ENCODE data around the gene KLHDC1. TPM values are rescaled to one million over a fixed set of nuclear protein-coding genes. Genes with fewer than 3 reads are reported as not detected.
"Not testable (repeated sequence)": the region's sequence is repeated elsewhere in the genome, so short reads cannot be mapped to it uniquely, and the experiment has no call there.

The KLHDC1 gene, protein sequence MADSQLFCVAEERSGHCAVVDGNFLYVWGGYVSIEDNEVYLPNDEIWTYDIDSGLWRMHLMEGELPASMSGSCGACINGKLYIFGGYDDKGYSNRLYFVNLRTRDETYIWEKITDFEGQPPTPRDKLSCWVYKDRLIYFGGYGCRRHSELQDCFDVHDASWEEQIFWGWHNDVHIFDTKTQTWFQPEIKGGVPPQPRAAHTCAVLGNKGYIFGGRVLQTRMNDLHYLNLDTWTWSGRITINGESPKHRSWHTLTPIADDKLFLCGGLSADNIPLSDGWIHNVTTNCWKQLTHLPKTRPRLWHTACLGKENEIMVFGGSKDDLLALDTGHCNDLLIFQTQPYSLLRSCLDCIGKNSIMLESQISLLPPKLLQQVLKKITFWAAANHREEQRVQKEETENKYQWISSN
- total RNA-seq (1 to 10 TPM; 2.0 to 2.7 TPM), polyA plus RNA-seq (1.6 TPM)

DNA sequence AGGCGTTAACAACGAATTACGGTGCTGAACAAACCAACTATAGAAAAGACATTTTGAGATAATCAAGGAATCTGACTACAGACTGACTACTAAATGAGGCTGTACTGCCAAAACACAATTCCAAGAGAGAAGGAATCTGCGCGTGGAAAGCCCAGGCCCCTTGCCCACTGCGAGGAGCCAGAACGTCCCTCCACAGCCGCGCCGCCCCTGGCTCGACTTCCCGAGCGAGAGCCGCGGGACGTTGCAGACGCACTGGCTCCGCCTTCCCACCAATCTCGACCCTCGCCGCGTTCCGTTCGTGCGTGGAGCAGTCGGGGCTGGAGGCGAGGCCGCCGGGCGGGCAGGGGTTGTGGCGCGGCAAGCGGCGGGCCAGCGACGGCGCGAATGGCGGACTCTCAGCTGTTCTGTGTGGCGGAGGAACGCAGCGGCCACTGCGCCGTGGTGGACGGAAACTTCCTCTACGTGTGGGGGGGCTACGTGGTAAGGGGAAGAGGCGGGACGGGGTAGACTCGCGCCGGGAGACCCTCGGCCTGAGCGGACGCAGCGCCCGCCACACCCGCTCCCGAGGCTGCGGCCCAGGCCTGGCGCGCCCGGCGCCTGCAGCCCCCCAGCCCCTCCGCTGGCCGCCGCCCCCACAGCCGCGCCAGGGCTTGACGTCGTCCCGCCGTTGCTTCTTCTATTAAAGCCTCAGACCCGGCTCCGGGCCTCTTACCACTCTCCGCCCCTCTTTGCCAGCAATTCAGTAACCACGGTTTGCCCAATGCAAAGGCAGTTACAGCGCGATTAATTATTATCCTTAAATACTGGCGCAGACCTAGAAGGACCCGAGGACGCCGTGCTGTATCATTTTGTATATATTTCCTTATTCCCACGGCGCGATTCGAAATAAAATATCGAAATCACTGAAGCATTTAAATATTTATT lies at the start of gene KLHDC1:
KLHDC1 (plus strand) TSS at position 310 of the 924 bp plus-strand sequence; CDS start at position 385, 75 bp downstream.
- Mint-ChIP-seq H3K4me3 (peak within 1 kb of the TSS; percentile 78 to 94 (median 88)), H3K4me1 (peaks cover 21 to 37% (median 34%) of the 10 kb centered on the region in 3 donors), H3K9me3 (no peaks in the 10 kb centered on the region), H3K27ac (peak within 1 kb of the TSS; percentile 78 to 97 (median 92)), H3K27me3 (no peaks in the 10 kb centered on the region), H3K36me3 (peaks cover 0 to 3% (median 0%) of the 10 kb centered on the region in 3 donors)
- ChIA-PET CTCF (interaction anchor here (0.9 to 2.4 kb wide), 4 partner anchors 12 to 75 kb away, joined by 3 to 6 read pairs (median 4); partner anchors contain the start of genes DNAAF2 and KLHDC2), POLR2A (interaction anchor here (2.1 to 2.4 kb wide), 2 partner anchors 58 to 74 kb away, joined by 11 to 17 read pairs; partner anchors contain the start of genes DNAAF2 and KLHDC2)
- peak within 1 kb of the TSS; percentile 76 for H3K4me3 ChIP-seq (ENCODE audit: low read length)
- H3K27me3 ChIP-seq (ENCODE audit: insufficient read depth, low read length, poor library complexity, severe bottlenecking): no peaks in the 10 kb centered on the region
- peak; percentile 71 to 85 (median 77) for DNase-seq
- H3K36me3 ChIP-seq (ENCODE audit: insufficient read depth, low read length): no peaks in the 10 kb centered on the region
- H3K27ac ChIP-seq (ENCODE audit: low read depth, low read length): peak within 1 kb of the TSS; percentile 70
- no peaks in the 10 kb centered on the region for H3K9me3 ChIP-seq (ENCODE audit: low read length)
- peaks cover 26% of the 10 kb centered on the region for H3K4me1 ChIP-seq (ENCODE audit: insufficient read depth, low read length)

DNA sequence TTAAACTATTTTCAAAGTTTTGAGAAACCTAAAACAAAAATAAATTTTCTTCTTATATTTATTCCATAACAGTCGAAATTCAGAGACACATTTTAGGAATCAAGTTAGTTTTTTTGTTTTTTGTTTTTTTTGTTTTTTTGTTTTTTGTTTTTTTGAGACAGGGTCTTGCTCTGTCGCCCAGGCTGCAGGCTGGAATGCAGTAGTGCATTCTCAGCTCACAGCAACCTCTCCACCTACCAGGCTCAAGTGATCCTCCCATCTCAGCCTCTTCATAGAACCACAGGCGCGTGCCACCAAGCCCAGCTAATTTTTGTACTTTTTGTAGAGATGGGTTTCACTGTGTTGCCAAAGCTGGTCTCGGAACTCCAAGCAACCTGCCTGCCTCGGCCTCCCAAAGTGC lies 39.4 kb upstream of the KLHDC1 start:
- no peaks in the 10 kb centered on the region for H3K4me1 ChIP-seq (ENCODE audit: insufficient read depth, low read length)
- peaks cover 0 to 1% of the 10 kb centered on the region in 2 donors for H3K27me3 Mint-ChIP-seq
- POLR2A ChIA-PET: no interaction called here
- peak overlapping the region in 1 of 8 donors; percentile 38 for H3K27ac Mint-ChIP-seq
- H3K36me3 ChIP-seq (ENCODE audit: insufficient read depth, low read length): no peaks in the 10 kb centered on the region
- CTCF ChIA-PET: no interaction called here
- no peak overlapping the region for H3K4me3 ChIP-seq (ENCODE audit: low read length)
- peaks cover 0 to 3% (median 3%) of the 10 kb centered on the region in 3 donors for H3K36me3 Mint-ChIP-seq
- no peaks in the 10 kb centered on the region for H3K9me3 Mint-ChIP-seq
- no peak for DNase-seq
- H3K27ac ChIP-seq (ENCODE audit: low read depth, low read length): no peak overlapping the region
- no peak overlapping the region for H3K4me3 Mint-ChIP-seq
- H3K27me3 ChIP-seq (ENCODE audit: insufficient read depth, low read length, poor library complexity, severe bottlenecking): no peaks in the 10 kb centered on the region
- peaks cover 6 to 9% (median 8%) of the 10 kb centered on the region in 3 donors for H3K4me1 Mint-ChIP-seq
- H3K9me3 ChIP-seq (ENCODE audit: low read length): no peaks in the 10 kb centered on the region

DNA sequence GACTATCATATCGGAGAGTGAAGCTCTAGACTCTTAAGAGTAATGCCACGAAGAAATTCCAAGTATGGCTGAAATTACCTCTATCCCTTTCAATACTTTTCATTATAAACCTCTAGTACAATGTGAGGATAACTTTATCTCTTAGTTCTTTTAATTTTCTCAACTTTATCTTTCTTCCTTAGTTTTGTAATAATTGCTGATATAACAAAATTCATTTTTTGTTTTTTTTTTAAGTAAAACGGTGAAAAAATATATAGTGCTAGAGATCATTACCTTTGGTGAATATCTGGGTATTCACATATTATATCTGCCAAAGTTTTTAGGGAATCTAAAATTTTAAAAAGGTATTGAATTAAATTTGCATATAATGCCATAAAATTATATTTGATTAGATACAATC lies 38.4 kb upstream of the KLHDC1 start:
- H3K9me3 ChIP-seq (ENCODE audit: low read length): no peaks in the 10 kb centered on the region
- no peak overlapping the region for H3K27ac ChIP-seq (ENCODE audit: low read depth, low read length)
- ChIA-PET POLR2A (no interaction called here), CTCF (no interaction called here)
- H3K27ac Mint-ChIP-seq: no peak overlapping the region
- H3K27me3 Mint-ChIP-seq: peaks cover 0 to 1% of the 10 kb centered on the region in 2 donors
- peaks cover 0 to 3% (median 3%) of the 10 kb centered on the region in 3 donors for H3K36me3 Mint-ChIP-seq
- H3K4me3 Mint-ChIP-seq: no peak overlapping the region
- H3K4me3 ChIP-seq (ENCODE audit: low read length): no peak overlapping the region
- no peaks in the 10 kb centered on the region for H3K4me1 ChIP-seq (ENCODE audit: insufficient read depth, low read length)
- H3K9me3 Mint-ChIP-seq: no peaks in the 10 kb centered on the region
- H3K36me3 ChIP-seq (ENCODE audit: insufficient read depth, low read length): no peaks in the 10 kb centered on the region
- no peak for DNase-seq
- no peaks in the 10 kb centered on the region for H3K27me3 ChIP-seq (ENCODE audit: insufficient read depth, low read length, poor library complexity, severe bottlenecking)
- H3K4me1 Mint-ChIP-seq: peaks cover 6 to 9% (median 8%) of the 10 kb centered on the region in 3 donors

DNA sequence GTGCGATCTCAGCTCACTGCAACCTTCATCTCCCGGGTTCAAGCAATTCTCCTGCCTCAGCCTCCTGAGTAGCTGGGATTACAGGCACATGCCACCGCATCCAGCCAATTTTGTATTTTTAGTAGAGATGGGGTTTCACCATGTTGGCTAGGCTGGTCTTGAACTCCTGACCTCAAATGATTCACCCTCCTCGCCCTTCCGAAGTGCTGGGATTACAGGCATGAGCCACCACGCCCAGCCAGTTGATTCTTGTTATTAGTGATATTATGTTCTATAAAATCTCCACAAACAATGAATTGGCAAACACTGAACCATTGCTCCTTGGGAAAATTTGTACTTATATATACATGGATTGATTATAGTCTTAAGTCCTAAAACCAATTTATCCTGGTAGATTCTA lies 35.4 kb upstream of the KLHDC1 start:
- H3K4me3 Mint-ChIP-seq; H3K4me3 ChIP-seq (ENCODE audit: low read length); H3K27me3 Mint-ChIP-seq; H3K36me3 Mint-ChIP-seq; DNase-seq; H3K9me3 ChIP-seq (ENCODE audit: low read length); H3K4me1 ChIP-seq (ENCODE audit: insufficient read depth, low read length); H3K27me3 ChIP-seq (ENCODE audit: insufficient read depth, low read length, poor library complexity, severe bottlenecking); H3K36me3 ChIP-seq (ENCODE audit: insufficient read depth, low read length); H3K27ac ChIP-seq (ENCODE audit: low read depth, low read length); POLR2A ChIA-PET; H3K9me3 Mint-ChIP-seq; H3K27ac Mint-ChIP-seq; CTCF ChIA-PET; H3K4me1 Mint-ChIP-seq: not testable (repeated sequence)

DNA sequence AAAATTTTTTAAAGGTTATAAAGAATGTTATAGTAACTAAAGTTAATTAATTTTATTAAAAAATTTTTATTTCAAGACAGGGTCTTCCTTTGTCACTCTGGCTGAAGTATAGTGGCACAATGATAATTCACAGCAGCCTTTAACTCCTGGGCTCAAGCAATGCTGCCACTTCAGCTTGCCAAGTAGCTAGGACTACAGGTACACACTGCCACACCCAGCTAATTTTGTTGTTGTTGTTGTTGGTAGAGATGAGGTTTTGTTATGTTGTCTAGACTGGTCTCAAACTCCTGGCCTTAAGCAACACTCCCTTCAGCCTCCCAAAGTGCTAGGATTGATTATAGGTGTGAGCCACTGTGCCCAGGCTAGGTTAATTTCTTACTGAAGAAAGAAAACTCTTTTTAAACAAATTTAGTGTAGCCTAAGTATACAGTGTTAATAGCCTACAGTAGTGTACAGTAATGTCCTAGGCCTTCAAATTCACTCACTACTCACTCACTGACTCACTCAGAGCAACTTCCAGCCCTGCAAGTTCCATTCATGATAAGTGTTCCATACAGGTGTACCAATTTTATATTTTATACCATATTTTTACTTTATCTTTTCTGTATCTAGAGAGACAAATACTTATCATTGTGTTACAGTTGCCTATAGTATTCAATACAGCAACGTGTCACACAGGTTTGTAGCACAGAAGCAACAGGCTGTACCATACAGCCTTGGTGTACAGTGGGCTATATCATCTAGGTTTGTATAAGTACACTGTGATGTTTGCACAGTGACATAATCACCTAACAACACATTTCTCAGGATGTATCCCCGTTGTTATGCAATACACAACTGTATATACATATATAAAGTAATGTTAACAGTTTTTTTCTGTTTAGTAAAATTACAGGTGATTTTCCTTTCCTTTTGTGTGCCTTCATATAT lies 33.1 kb upstream of the KLHDC1 start:
- no peak overlapping the region for H3K4me3 ChIP-seq (ENCODE audit: low read length)
- peak overlapping the region in 1 of 8 donors; percentile 54 for H3K27ac Mint-ChIP-seq
- H3K27me3 Mint-ChIP-seq: no peaks in the 10 kb centered on the region
- H3K27ac ChIP-seq (ENCODE audit: low read depth, low read length): no peak overlapping the region
- ChIA-PET CTCF (interaction anchor here (0.8 to 1.5 kb wide), 2 partner anchors 9 to 109 kb away, joined by 3 read pairs; no protein-coding TSS in a partner anchor), POLR2A (no interaction called here)
- H3K9me3 Mint-ChIP-seq: no peaks in the 10 kb centered on the region
- no peaks in the 10 kb centered on the region for H3K36me3 Mint-ChIP-seq
- no peaks in the 10 kb centered on the region for H3K27me3 ChIP-seq (ENCODE audit: insufficient read depth, low read length, poor library complexity, severe bottlenecking)
- no peaks in the 10 kb centered on the region for H3K4me1 ChIP-seq (ENCODE audit: insufficient read depth, low read length)
- peaks cover 0 to 3% (median 3%) of the 10 kb centered on the region in 3 donors for H3K4me1 Mint-ChIP-seq
- DNase-seq: no peak
- H3K4me3 Mint-ChIP-seq: no peak overlapping the region
- H3K36me3 ChIP-seq (ENCODE audit: insufficient read depth, low read length): no peaks in the 10 kb centered on the region
- H3K9me3 ChIP-seq (ENCODE audit: low read length): no peaks in the 10 kb centered on the region

DNA sequence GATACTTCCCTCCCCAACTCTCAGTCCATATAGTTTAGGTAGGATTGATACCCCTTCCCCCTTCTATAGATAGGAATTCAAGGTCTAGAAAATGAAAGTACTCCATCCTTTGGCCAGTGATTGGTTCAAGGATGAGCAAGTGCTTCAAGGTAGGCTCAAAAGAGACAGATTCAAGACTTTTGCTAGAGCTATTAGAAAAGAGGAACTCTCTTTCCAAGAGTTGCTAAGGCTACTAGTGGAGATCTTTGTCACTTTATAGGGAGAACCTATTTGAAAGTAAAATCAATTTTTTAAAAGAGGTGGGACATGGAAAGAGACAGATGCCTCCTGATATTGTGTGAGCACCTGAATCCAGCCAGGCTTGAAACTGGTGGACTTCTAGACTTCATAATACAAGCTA lies 22.4 kb upstream of the KLHDC1 start:
- no peaks in the 10 kb centered on the region for H3K4me1 Mint-ChIP-seq
- Histone ChIP-seq H3K4me1 (ENCODE audit: insufficient read depth, low read length) (no peaks in the 10 kb centered on the region), H3K36me3 (ENCODE audit: insufficient read depth, low read length) (no peaks in the 10 kb centered on the region), H3K27me3 (ENCODE audit: insufficient read depth, low read length, poor library complexity, severe bottlenecking) (no peaks in the 10 kb centered on the region), H3K27ac (ENCODE audit: low read depth, low read length) (no peak overlapping the region), H3K9me3 (ENCODE audit: low read length) (no peaks in the 10 kb centered on the region), H3K4me3 (ENCODE audit: low read length) (no peak overlapping the region)
- no peak overlapping the region for H3K27ac Mint-ChIP-seq
- DNase-seq: no peak
- peaks cover 0 to 13% (median 4%) of the 10 kb centered on the region in 3 donors for H3K36me3 Mint-ChIP-seq
- ChIA-PET POLR2A (interaction anchor here (0.6 kb wide), 1 partner anchor 23 kb away, joined by 3 read pairs; no protein-coding TSS in a partner anchor), CTCF (interaction anchor here (1.2 kb wide), 1 partner anchor 18 kb away, joined by 4 read pairs; the partner anchor contains the start of gene POLE2)
- H3K4me3 Mint-ChIP-seq: no peak overlapping the region
- H3K27me3 Mint-ChIP-seq: no peaks in the 10 kb centered on the region
- H3K9me3 Mint-ChIP-seq: peaks cover 0 to 3% (median 0%) of the 10 kb centered on the region in 5 donors

DNA sequence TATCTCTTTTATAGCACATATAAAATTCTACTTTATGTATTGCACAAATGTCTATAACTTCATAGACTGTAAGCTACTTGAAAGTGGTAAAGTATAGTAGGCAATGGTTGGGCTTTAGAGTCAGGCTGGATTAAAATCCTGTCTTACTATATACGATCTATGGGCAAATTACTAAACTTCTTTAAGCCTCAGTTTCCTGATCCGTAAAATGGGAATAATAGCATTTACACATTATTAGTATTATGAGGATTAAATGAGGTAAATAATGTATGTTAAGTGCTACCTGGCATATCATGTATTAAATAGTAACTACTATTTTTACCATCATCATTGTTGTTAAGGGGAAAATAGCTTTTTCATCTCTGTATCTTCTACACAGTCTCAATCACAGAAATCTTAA lies 19.3 kb upstream of the KLHDC1 start:
- Mint-ChIP-seq H3K36me3 (peaks cover 0 to 13% (median 4%) of the 10 kb centered on the region in 3 donors), H3K27me3 (no peaks in the 10 kb centered on the region), H3K4me1 (no peaks in the 10 kb centered on the region), H3K9me3 (peaks cover 0 to 3% (median 0%) of the 10 kb centered on the region in 5 donors), H3K4me3 (no peak overlapping the region), H3K27ac (peak overlapping the region in 1 of 8 donors; percentile 26)
- Histone ChIP-seq H3K9me3 (ENCODE audit: low read length) (no peaks in the 10 kb centered on the region), H3K4me3 (ENCODE audit: low read length) (no peak overlapping the region), H3K36me3 (ENCODE audit: insufficient read depth, low read length) (no peaks in the 10 kb centered on the region), H3K27ac (ENCODE audit: low read depth, low read length) (no peak overlapping the region), H3K27me3 (ENCODE audit: insufficient read depth, low read length, poor library complexity, severe bottlenecking) (no peaks in the 10 kb centered on the region), H3K4me1 (ENCODE audit: insufficient read depth, low read length) (no peaks in the 10 kb centered on the region)
- ChIA-PET POLR2A (no interaction called here), CTCF (no interaction called here)
- no peak for DNase-seq

Data from CD8-positive, alpha-beta memory T cell (primary cell).